ENCODE data around the gene UBN2.

The UBN2 gene

GRCh38 chr7:139183878-139184338 lies 47.1 kb upstream of the UBN2 start:
- H3K4ac ChIP-seq (ENCODE audit: low read depth in 1 of 2, low read length in 2 of 2): no peak overlapping the region
- no peak overlapping the region for H3K18ac ChIP-seq (ENCODE audit: low read depth in 1 of 2, low read length in 2 of 2)
- no peaks in the 10 kb centered on the region for H3K27me3 ChIP-seq (ENCODE audit: control insufficient read depth in 1 of 2, insufficient read depth in 1 of 2, low read length in 2 of 2)
- no peak overlapping the region for H2AK5ac ChIP-seq (ENCODE audit: low read length, severe bottlenecking)
- no peak overlapping the region for H3K9ac ChIP-seq (ENCODE audit: low read length)
- H3K79me1 ChIP-seq (replicated peaks; ENCODE audit: low read length, poor library complexity, severe bottlenecking): no peaks in the 10 kb centered on the region
- H3K4me2 ChIP-seq (ENCODE audit: low read length, poor library complexity, severe bottlenecking): no peak overlapping the region
- no peak overlapping the region for H3K27ac ChIP-seq (ENCODE audit: low read length, poor library complexity, severe bottlenecking)
- no peak overlapping the region for H3K4me3 ChIP-seq (ENCODE audit: insufficient read depth in 1 of 2, low read depth in 1 of 2, low read length in 2 of 2)
- no peak overlapping the region for H2AFZ ChIP-seq (ENCODE audit: low read depth, low read length)
- H4K8ac ChIP-seq (ENCODE audit: low read length): no peak overlapping the region
- H3K9me3 ChIP-seq (ENCODE audit: control insufficient read depth, low read length): no peaks in the 10 kb centered on the region
- H3K23ac ChIP-seq (ENCODE audit: low read length in 2 of 2): no peak overlapping the region
- WGBS: 93% methylated on average over 7 of the region's 7 CpGs
- no peaks in the 10 kb centered on the region for H3K4me1 ChIP-seq (ENCODE audit: control insufficient read depth, insufficient read depth, low read depth, low read length)
- no peak overlapping the region for H2BK120ac ChIP-seq (ENCODE audit: low read depth, low read length)
- H2BK15ac ChIP-seq (ENCODE audit: low read depth, poor library complexity, severe bottlenecking): no peak overlapping the region
- no peak for DNase-seq
- H3K14ac ChIP-seq (ENCODE audit: low read length in 2 of 2): no peak overlapping the region
- no peak overlapping the region for H2BK12ac ChIP-seq (ENCODE audit: low read length in 2 of 2)
- H2BK5ac ChIP-seq (ENCODE audit: low read depth, low read length, poor library complexity, severe bottlenecking): no peak overlapping the region
- no peak overlapping the region for H4K91ac ChIP-seq (ENCODE audit: low read length)
- H3K36me3 ChIP-seq (ENCODE audit: control insufficient read depth in 1 of 2, insufficient read depth in 2 of 2, low read depth in 1 of 2, low read length in 2 of 2): peaks cover 4 to 50% of the 10 kb centered on the region in 2 experiments

DNA sequence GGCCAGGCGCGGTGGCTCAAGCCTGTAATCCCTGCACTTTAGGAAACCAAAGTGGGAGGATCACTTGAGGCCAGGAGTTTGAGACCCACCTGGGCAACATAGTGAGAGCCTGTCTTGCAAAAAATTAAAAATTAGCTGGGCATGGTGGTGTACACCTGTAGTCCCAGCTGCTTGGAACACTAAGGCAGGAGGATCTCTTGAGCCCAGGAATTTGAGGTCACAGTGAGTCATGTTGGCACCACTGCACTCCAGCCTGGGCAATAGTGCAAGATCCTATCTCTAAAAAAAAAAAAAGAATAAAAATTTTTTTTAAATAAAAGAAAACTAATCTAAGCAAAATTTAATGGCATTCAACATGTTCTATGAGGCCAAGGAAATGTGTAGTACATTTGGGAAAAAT lies 44.9 kb upstream of the UBN2 start:
- Histone ChIP-seq H3K36me3 (ENCODE audit: control insufficient read depth in 1 of 2, insufficient read depth in 2 of 2, low read depth in 1 of 2, low read length in 2 of 2) (peaks cover 4 to 52% of the 10 kb centered on the region in 2 experiments), H4K91ac (ENCODE audit: low read length) (no peak overlapping the region), H3K9me3 (ENCODE audit: control insufficient read depth, low read length) (no peaks in the 10 kb centered on the region), H2BK12ac (ENCODE audit: low read length in 2 of 2) (no peak overlapping the region), H3K4me1 (ENCODE audit: control insufficient read depth, insufficient read depth, low read depth, low read length) (no peaks in the 10 kb centered on the region), H3K18ac (ENCODE audit: low read depth in 1 of 2, low read length in 2 of 2) (no peak overlapping the region), H3K79me1 (replicated peaks; ENCODE audit: low read length, poor library complexity, severe bottlenecking) (no peaks in the 10 kb centered on the region), H3K4me3 (ENCODE audit: insufficient read depth in 1 of 2, low read depth in 1 of 2, low read length in 2 of 2) (no peak overlapping the region), H3K23ac (ENCODE audit: low read length in 2 of 2) (no peak overlapping the region), H2AK5ac (ENCODE audit: low read length, severe bottlenecking) (no peak overlapping the region), H3K4ac (ENCODE audit: low read depth in 1 of 2, low read length in 2 of 2) (no peak overlapping the region), H2BK120ac (ENCODE audit: low read depth, low read length) (no peak overlapping the region), H3K27ac (ENCODE audit: low read length, poor library complexity, severe bottlenecking) (no peak overlapping the region), H3K9ac (ENCODE audit: low read length) (no peak overlapping the region), H3K27me3 (ENCODE audit: control insufficient read depth in 1 of 2, insufficient read depth in 1 of 2, low read length in 2 of 2) (no peaks in the 10 kb centered on the region), H2AFZ (ENCODE audit: low read depth, low read length) (no peak overlapping the region), H2BK5ac (ENCODE audit: low read depth, low read length, poor library complexity, severe bottlenecking) (no peak overlapping the region), H3K4me2 (ENCODE audit: low read length, poor library complexity, severe bottlenecking) (no peak overlapping the region), H3K14ac (ENCODE audit: low read length in 2 of 2) (no peak overlapping the region), H4K8ac (ENCODE audit: low read length) (no peak overlapping the region), H2BK15ac (ENCODE audit: low read depth, poor library complexity, severe bottlenecking) (no peak overlapping the region)
- DNase-seq: no peak
- whole genome bisulfite sequencing: 72% methylated on average over 2 of the region's 2 CpGs

DNA sequence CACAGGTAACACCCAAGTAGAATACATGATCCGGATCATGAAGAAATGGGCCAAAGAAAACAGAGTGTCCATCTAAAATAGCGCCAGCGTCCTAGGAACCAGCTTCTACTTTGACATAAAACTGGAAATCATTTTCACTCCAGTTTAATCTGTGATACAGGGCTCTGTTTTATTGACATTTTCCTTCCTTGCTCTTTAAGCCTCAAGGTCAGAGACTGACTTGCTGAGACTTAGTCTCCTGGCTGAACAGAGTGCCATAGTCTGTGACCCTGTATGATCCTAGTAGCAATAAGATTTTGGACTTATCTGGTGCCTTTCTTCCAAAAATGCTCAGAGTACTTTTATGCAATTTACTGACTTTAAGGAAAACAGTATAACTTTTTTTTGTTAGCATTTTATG lies 41.7 kb upstream of the UBN2 start:
- Histone ChIP-seq H3K18ac (ENCODE audit: low read depth in 1 of 2, low read length in 2 of 2) (no peak overlapping the region), H3K4me1 (ENCODE audit: control insufficient read depth, insufficient read depth, low read depth, low read length) (no peaks in the 10 kb centered on the region), H3K36me3 (ENCODE audit: control insufficient read depth in 1 of 2, insufficient read depth in 2 of 2, low read depth in 1 of 2, low read length in 2 of 2) (peaks cover 0 to 37% of the 10 kb centered on the region in 2 experiments), H2AFZ (ENCODE audit: low read depth, low read length) (no peak overlapping the region), H3K9ac (ENCODE audit: low read length) (no peak overlapping the region), H3K27me3 (ENCODE audit: control insufficient read depth in 1 of 2, insufficient read depth in 1 of 2, low read length in 2 of 2) (no peaks in the 10 kb centered on the region), H3K4me3 (ENCODE audit: insufficient read depth in 1 of 2, low read depth in 1 of 2, low read length in 2 of 2) (no peak overlapping the region), H3K14ac (ENCODE audit: low read length in 2 of 2) (no peak overlapping the region), H3K23ac (ENCODE audit: low read length in 2 of 2) (no peak overlapping the region), H4K8ac (ENCODE audit: low read length) (no peak overlapping the region), H2BK120ac (ENCODE audit: low read depth, low read length) (no peak overlapping the region), H3K27ac (ENCODE audit: low read length, poor library complexity, severe bottlenecking) (no peak overlapping the region), H4K91ac (ENCODE audit: low read length) (no peak overlapping the region), H3K79me1 (replicated peaks; ENCODE audit: low read length, poor library complexity, severe bottlenecking) (no peaks in the 10 kb centered on the region), H3K4me2 (ENCODE audit: low read length, poor library complexity, severe bottlenecking) (no peak overlapping the region), H3K4ac (ENCODE audit: low read depth in 1 of 2, low read length in 2 of 2) (no peak overlapping the region), H2BK12ac (ENCODE audit: low read length in 2 of 2) (no peak overlapping the region), H2BK15ac (ENCODE audit: low read depth, poor library complexity, severe bottlenecking) (no peak overlapping the region), H2BK5ac (ENCODE audit: low read depth, low read length, poor library complexity, severe bottlenecking) (no peak overlapping the region), H2AK5ac (ENCODE audit: low read length, severe bottlenecking) (no peak overlapping the region), H3K9me3 (ENCODE audit: control insufficient read depth, low read length) (no peaks in the 10 kb centered on the region)
- DNase-seq: no peak
- 95% methylated on average over 3 of the region's 3 CpGs for WGBS

DNA sequence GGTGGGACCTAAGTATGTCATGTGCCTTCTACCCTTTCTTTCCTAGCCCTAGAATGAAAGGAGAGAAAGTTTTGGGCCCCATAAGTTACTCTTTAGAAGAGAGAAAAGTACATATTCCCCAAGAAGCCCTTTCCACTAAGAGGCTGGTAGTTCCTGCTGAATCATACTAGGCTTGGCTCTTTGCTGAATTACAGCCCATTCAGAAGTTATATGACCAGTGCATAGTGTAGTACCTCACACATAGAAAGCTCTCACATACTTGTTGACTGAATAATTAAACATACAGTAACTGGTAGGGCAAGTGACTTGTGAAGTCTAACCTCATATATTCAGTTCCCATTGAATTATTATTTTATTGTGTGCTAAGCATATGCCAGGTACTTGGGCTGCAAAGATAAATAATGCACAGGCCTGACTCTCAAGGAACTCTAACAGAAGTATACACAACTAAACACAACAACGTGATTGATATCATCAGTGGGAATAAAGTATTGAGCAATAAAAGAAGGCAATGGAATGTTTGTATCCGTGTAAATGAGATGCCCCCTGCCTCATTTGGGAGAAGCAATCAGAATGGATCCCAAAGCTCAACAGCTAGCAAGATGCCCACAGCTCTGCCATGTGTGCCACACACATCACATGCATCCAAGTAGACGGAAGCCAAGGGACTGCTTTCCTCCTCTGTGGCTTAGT lies 38.9 kb upstream of the UBN2 start:
- Histone ChIP-seq H4K91ac (ENCODE audit: low read length) (no peak overlapping the region), H3K4me1 (ENCODE audit: control insufficient read depth, insufficient read depth, low read depth, low read length) (no peaks in the 10 kb centered on the region), H4K8ac (ENCODE audit: low read length) (no peak overlapping the region), H2BK5ac (ENCODE audit: low read depth, low read length, poor library complexity, severe bottlenecking) (no peak overlapping the region), H3K14ac (ENCODE audit: low read length in 2 of 2) (no peak overlapping the region), H3K23ac (ENCODE audit: low read length in 2 of 2) (no peak overlapping the region), H3K4me2 (ENCODE audit: low read length, poor library complexity, severe bottlenecking) (no peak overlapping the region), H3K79me1 (replicated peaks; ENCODE audit: low read length, poor library complexity, severe bottlenecking) (no peaks in the 10 kb centered on the region), H3K27ac (ENCODE audit: low read length, poor library complexity, severe bottlenecking) (no peak overlapping the region), H3K36me3 (ENCODE audit: control insufficient read depth in 1 of 2, insufficient read depth in 2 of 2, low read depth in 1 of 2, low read length in 2 of 2) (peaks cover 0 to 34% of the 10 kb centered on the region in 2 experiments), H2AFZ (ENCODE audit: low read depth, low read length) (no peak overlapping the region), H3K4me3 (ENCODE audit: insufficient read depth in 1 of 2, low read depth in 1 of 2, low read length in 2 of 2) (no peak overlapping the region), H3K18ac (ENCODE audit: low read depth in 1 of 2, low read length in 2 of 2) (no peak overlapping the region), H3K9me3 (ENCODE audit: control insufficient read depth, low read length) (no peaks in the 10 kb centered on the region), H2BK120ac (ENCODE audit: low read depth, low read length) (no peak overlapping the region), H2BK15ac (ENCODE audit: low read depth, poor library complexity, severe bottlenecking) (no peak overlapping the region), H3K27me3 (ENCODE audit: control insufficient read depth in 1 of 2, insufficient read depth in 1 of 2, low read length in 2 of 2) (no peaks in the 10 kb centered on the region), H2BK12ac (ENCODE audit: low read length in 2 of 2) (no peak overlapping the region), H3K4ac (ENCODE audit: low read depth in 1 of 2, low read length in 2 of 2) (no peak overlapping the region), H3K9ac (ENCODE audit: low read length) (no peak overlapping the region), H2AK5ac (ENCODE audit: low read length, severe bottlenecking) (no peak overlapping the region)
- no peak for DNase-seq
- WGBS: 45% methylated on average over 1 of the region's 3 CpGs
